Mesenchymal stem cell (in vitro differentiated cells and primary cell): Measurements from ENCODE around the gene SELENOK.

Experiments
- DNase-seq: peaks from one replicate; pipeline ENCODE4 v3.0.0-alpha.2; 2013
- H2AFZ ChIP-seq: one replicate; pipeline ENCODE4 v1.6.1; 2013; ENCODE audit warnings: low read depth, mild to moderate bottlenecking, control low read depth, inconsistent platforms, low read length, moderate library complexity
- H2AK5ac ChIP-seq: 2 replicates; pipeline ENCODE4 v1.6.1; 2013; ENCODE audit warnings: low read length, moderate library complexity, mild to moderate bottlenecking, inconsistent platforms; ENCODE audit not compliant: severe bottlenecking
- H2BK120ac ChIP-seq: one replicate; pipeline ENCODE4 v1.6.1; 2013; ENCODE audit warnings: low read depth, mild to moderate bottlenecking, inconsistent platforms, low read length, moderate library complexity
- H2BK12ac ChIP-seq, 2 experiments: one replicate each; pipeline ENCODE4 v1.6.1; 2013; ENCODE audit warnings: inconsistent platforms in 2 of 2, low read length in 2 of 2, mild to moderate bottlenecking in 2 of 2, moderate library complexity in 2 of 2, control low read depth in 1 of 2
- H2BK15ac ChIP-seq: one replicate; pipeline ENCODE4 v1.6.1; 2013; ENCODE audit warnings: mild to moderate bottlenecking, low read depth, inconsistent platforms; ENCODE audit not compliant: poor library complexity, severe bottlenecking
- H2BK5ac ChIP-seq: 2 replicates; pipeline ENCODE4 v1.6.1; 2013; ENCODE audit warnings: low read depth, mild to moderate bottlenecking, low read length, control low read depth, inconsistent platforms; ENCODE audit not compliant: poor library complexity, severe bottlenecking
- H3K14ac ChIP-seq, 2 experiments: one replicate each; pipeline ENCODE4 v1.6.1; 2013; ENCODE audit warnings: inconsistent platforms in 2 of 2, low read length in 2 of 2, control low read depth in 1 of 2, mild to moderate bottlenecking in 1 of 2, moderate library complexity in 1 of 2
- H3K18ac ChIP-seq, 2 experiments: one replicate each; pipeline ENCODE4 v1.6.1; 2013; ENCODE audit warnings: inconsistent platforms in 2 of 2, low read length in 2 of 2, control low read depth in 1 of 2, low read depth in 1 of 2, mild to moderate bottlenecking in 1 of 2
- H3K23ac ChIP-seq, 2 experiments: one replicate each; pipeline ENCODE4 v1.6.1; 2013; ENCODE audit warnings: inconsistent platforms in 2 of 2, low read length in 2 of 2, mild to moderate bottlenecking in 2 of 2, moderate library complexity in 2 of 2, control low read depth in 1 of 2
- H3K27ac ChIP-seq: 2 replicates; pipeline ENCODE4 v1.5.1; 2013; ENCODE audit warnings: mild to moderate bottlenecking, moderate library complexity, low read length, control low read depth, inconsistent platforms; ENCODE audit not compliant: poor library complexity, severe bottlenecking
- H3K27me3 ChIP-seq, 2 experiments: 2 replicates each; pipeline versions ENCODE4 v1.6.1 to v1.7.0; 2013; ENCODE audit warnings: low read length in 2 of 2, mild to moderate bottlenecking in 2 of 2, moderate library complexity in 2 of 2, control low read depth in 1 of 2, inconsistent platforms in 1 of 2; ENCODE audit not compliant: control insufficient read depth in 1 of 2, insufficient read depth in 1 of 2
- H3K36me3 ChIP-seq, 2 experiments: 2 replicates each; pipeline versions ENCODE4 v1.6.1 to v1.7.0; 2013; ENCODE audit warnings: low read length in 2 of 2, control low read depth in 1 of 2, inconsistent platforms in 1 of 2, low read depth in 1 of 2, mild to moderate bottlenecking in 1 of 2; ENCODE audit not compliant: insufficient read depth in 2 of 2, control insufficient read depth in 1 of 2
- H3K4ac ChIP-seq, 2 experiments: one replicate each; pipeline ENCODE4 v1.6.1; 2013; ENCODE audit warnings: inconsistent platforms in 2 of 2, low read length in 2 of 2, mild to moderate bottlenecking in 2 of 2, moderate library complexity in 2 of 2, control low read depth in 1 of 2, low read depth in 1 of 2
- H3K4me1 ChIP-seq: 2 replicates; pipeline ENCODE4 v1.6.1; 2013; ENCODE audit warnings: low read depth, low read length, control low read depth; ENCODE audit not compliant: control insufficient read depth, insufficient read depth
- H3K4me2 ChIP-seq: 2 replicates; pipeline ENCODE4 v1.6.1; 2013; ENCODE audit warnings: low read length, mild to moderate bottlenecking, inconsistent platforms; ENCODE audit not compliant: poor library complexity, severe bottlenecking
- H3K4me3 ChIP-seq, 2 experiments: 2 replicates each; pipeline versions ENCODE4 v1.5.1 to v1.7.0; 2013; ENCODE audit warnings: low read length in 2 of 2, mild to moderate bottlenecking in 2 of 2, control low read depth in 1 of 2, low read depth in 1 of 2; ENCODE audit not compliant: insufficient read depth in 1 of 2
- H3K79me1 ChIP-seq: replicated peaks from 2 replicates; pipeline ENCODE4 v1.6.1; 2013; ENCODE audit warnings: mild to moderate bottlenecking, control low read depth, low read length, inconsistent platforms; ENCODE audit not compliant: poor library complexity, severe bottlenecking
- H3K9ac ChIP-seq: 2 replicates; pipeline ENCODE4 v1.7.0; 2013; ENCODE audit warnings: mild to moderate bottlenecking, low read length, moderate library complexity
- H3K9me3 ChIP-seq: 2 replicates; pipeline ENCODE4 v1.7.0; 2013; ENCODE audit warnings: mild to moderate bottlenecking, low read length; ENCODE audit not compliant: control insufficient read depth
- H4K8ac ChIP-seq: one replicate; pipeline ENCODE4 v1.6.1; 2013; ENCODE audit warnings: inconsistent platforms, mild to moderate bottlenecking, low read length, moderate library complexity
- H4K91ac ChIP-seq: one replicate; pipeline ENCODE4 v1.6.1; 2013; ENCODE audit warnings: mild to moderate bottlenecking, low read length, inconsistent platforms
- WGBS: methylation state at CpG from one replicate; pipeline ENCODE4 v1.1.7; 2013; ENCODE audit warnings: mixed read lengths; 5-methylcytosine and 5-hydroxymethylcytosine counted together

SELENOK gene

DNA sequence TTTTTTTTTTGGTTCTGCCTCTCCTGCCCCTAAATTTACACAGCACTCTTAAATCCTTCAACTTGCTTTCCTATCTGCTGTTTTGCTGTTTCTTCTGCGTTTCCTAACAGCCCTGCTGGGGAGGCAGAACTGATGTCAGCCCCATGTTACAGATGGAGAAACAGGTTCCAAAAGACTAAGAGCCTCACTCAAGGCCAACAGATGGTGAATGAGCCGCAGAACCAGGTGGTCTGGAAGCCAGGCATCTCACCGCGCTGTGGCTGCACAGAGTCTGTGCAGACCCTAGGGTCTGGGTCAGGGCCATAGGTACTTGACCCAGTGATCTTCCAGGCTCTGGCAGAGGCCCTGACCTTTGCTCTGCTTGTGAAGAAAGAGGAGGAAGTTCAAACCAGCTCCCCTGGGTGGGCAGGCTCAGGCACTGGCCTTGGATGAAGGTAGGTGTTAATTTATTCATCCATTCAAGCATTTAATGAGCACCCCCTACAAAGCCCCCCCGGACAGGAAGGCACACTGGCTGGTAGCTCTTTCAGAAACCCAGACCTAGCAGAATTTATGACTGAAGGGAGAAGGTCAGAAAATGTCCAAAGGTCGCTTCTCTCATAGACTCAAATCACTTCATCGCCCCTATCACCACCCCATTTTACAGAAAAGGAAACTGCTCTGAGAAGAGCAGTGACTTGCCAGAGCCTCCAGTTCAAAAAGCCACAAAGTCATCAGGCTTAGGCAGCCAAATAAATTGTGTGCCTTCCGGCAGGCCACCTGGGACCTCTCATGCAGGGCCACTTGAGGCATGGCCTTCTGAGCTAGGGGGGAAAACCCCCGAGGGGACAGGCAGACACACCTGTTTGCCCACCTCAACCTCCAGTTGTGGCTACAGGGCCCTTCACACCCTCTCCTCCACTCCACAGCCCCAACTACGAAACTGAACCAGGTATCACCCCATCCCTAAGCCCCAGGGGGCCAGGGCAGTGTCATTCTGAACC is 48.2 kb downstream of the SELENOK start:
- Histone ChIP-seq H3K4me1 (peaks cover 14% of the 10 kb centered on the region), H3K9me3 (no peaks in the 10 kb centered on the region), H3K4me2 (no peak overlapping the region), H3K4ac (no peak overlapping the region), H3K27me3 (peaks cover 17 to 25% of the 10 kb centered on the region in 2 experiments), H3K4me3 (no peak overlapping the region), H2BK15ac (no peak overlapping the region), H3K36me3 (no peaks in the 10 kb centered on the region), H3K23ac (no peak overlapping the region), H2BK120ac (no peak overlapping the region), H4K8ac (no peak overlapping the region), H3K27ac (no peak overlapping the region), H3K79me1 (no peaks in the 10 kb centered on the region), H2AFZ (no peak overlapping the region), H3K14ac (no peak overlapping the region), H4K91ac (no peak overlapping the region), H2AK5ac (no peak overlapping the region), H2BK5ac (no peak overlapping the region), H3K9ac (no peak overlapping the region), H3K18ac (no peak overlapping the region), H2BK12ac (no peak overlapping the region)
- 72% methylated on average over 10 of the region's 10 CpGs for WGBS
- no peak for DNase-seq

DNA sequence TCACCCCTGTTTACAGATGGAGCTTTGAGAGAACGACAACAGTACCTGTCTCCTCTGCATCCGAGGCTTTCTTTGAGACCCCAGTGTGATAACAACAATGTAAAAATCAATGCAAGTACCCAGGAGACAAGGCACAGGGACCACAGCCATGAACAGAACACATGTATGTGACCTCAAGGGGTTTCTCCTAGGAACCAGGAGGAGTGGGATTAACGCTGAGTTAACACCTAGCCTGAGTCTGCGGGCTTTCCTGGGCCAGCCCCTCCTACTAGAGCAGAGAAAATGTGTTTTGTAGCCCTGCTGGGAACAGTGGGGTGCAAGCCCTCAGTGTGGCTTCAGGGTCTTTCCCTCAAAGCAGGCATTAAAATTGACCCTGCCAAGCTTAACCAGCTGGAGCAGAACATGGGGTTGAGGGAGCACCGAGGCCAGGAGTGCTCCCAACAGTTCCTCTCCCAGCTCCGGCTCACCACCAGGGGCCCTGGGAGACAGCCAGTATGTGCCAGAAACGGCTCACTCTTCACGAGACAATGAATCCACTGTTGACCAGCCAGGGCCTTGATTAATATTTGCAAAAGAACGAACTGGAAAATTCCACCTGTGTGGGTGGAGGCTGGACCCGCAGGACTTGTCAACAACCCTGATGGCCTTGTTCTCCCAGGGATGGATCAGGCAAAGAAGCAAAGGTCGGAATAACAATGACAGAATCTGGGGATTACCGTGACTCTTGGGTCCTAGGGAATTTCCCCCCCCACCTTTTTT is 49.0 kb downstream of the SELENOK start:
- Histone ChIP-seq H2BK5ac (no peak overlapping the region), H3K4me2 (no peak overlapping the region)
- WGBS = 66% methylated on average over 11 of the region's 12 CpGs

DNA sequence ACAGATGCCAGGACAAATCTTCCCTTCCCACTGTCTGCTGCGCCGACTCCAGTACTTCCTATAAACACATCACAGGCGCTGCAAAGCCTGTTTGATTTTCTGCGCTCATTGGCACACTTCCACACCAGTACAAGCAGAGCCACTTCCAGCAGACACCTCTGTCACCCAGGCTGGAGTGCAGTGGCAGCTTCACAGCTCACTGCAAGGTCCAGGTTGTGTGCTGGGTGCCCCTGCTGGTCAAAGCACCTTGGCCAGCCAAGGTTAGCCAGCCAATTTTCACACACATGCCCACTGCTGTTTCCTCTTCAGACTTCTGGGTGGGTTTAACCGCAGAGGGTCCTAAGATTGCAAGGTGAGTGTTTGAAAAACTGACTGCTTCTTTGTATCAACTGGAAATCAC is 50.4 kb downstream of the SELENOK start:
- WGBS = 94% methylated on average over 4 of the region's 5 CpGs
- H3K18ac ChIP-seq = no peak overlapping the region
- H2AK5ac ChIP-seq = no peak overlapping the region
- H4K91ac ChIP-seq = no peak overlapping the region
- no peak overlapping the region for H3K4ac ChIP-seq
- no peak overlapping the region for H3K9ac ChIP-seq
- no peak overlapping the region for H3K27ac ChIP-seq
- no peak overlapping the region for H2BK120ac ChIP-seq
- no peak overlapping the region for H3K4me2 ChIP-seq
- peak overlapping the region in 1 of 2 experiments; percentile 36 for H3K23ac ChIP-seq
- peaks cover 0 to 8% of the 10 kb centered on the region in 2 experiments for H3K27me3 ChIP-seq
- no peak overlapping the region for H2BK12ac ChIP-seq
- H2BK15ac ChIP-seq = no peak overlapping the region
- no peaks in the 10 kb centered on the region for H3K9me3 ChIP-seq
- H2BK5ac ChIP-seq = no peak overlapping the region
- no peak overlapping the region for H3K14ac ChIP-seq
- H3K4me1 ChIP-seq = peaks cover 9% of the 10 kb centered on the region
- H3K79me1 ChIP-seq = no peaks in the 10 kb centered on the region
- H4K8ac ChIP-seq = no peak overlapping the region
- H3K36me3 ChIP-seq = no peaks in the 10 kb centered on the region
- no peak overlapping the region for H2AFZ ChIP-seq
- H3K4me3 ChIP-seq = no peak overlapping the region
- DNase-seq = no peak

More for the DNA sequence above, 49.0 kb downstream of the SELENOK start:
- Histone ChIP-seq H3K23ac (no peak overlapping the region), H4K8ac (no peak overlapping the region), H2BK120ac (no peak overlapping the region), H3K14ac (no peak overlapping the region), H4K91ac (no peak overlapping the region), H3K4me3 (no peak overlapping the region), H3K36me3 (no peaks in the 10 kb centered on the region), H3K4me1 (peaks cover 14% of the 10 kb centered on the region), H2BK12ac (no peak overlapping the region), H3K79me1 (no peaks in the 10 kb centered on the region), H3K9me3 (no peaks in the 10 kb centered on the region), H2AK5ac (no peak overlapping the region), H3K18ac (no peak overlapping the region), H3K4ac (no peak overlapping the region), H2AFZ (no peak overlapping the region), H3K27ac (no peak overlapping the region), H3K9ac (no peak overlapping the region), H2BK15ac (no peak overlapping the region), H3K27me3 (peaks cover 10 to 17% of the 10 kb centered on the region in 2 experiments)
- no peak for DNase-seq

DNA sequence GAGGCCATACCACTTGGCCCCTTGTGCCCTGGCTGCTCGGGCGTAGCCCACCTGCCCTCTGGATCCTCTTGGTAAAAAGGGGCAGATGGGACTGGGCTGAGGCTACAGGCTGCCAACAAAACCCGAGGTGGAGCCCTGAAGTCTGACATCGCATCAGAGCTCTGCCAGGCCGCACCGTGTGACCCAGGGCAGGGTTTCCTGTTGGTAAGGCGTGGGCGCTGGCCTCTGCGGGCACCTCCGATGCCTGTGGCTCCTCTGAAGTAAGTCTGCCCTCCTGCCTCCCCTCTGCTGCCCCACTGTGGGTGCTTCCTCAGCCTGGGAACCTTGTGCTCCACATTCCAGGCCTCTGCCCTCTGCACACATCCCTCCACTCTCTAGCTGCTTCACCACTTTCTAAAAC is 54.3 kb downstream of the SELENOK start:
- Histone ChIP-seq H2BK120ac (no peak overlapping the region), H3K4me2 (no peak overlapping the region), H2BK12ac (no peak overlapping the region), H4K8ac (no peak overlapping the region), H3K14ac (no peak overlapping the region), H3K9me3 (no peaks in the 10 kb centered on the region), H3K79me1 (no peaks in the 10 kb centered on the region), H3K4me1 (no peaks in the 10 kb centered on the region), H3K9ac (no peak overlapping the region), H3K27ac (no peak overlapping the region), H3K4ac (no peak overlapping the region), H2BK15ac (no peak overlapping the region), H4K91ac (no peak overlapping the region), H3K4me3 (no peak overlapping the region), H2AK5ac (no peak overlapping the region), H3K36me3 (no peaks in the 10 kb centered on the region), H3K27me3 (no peaks in the 10 kb centered on the region), H2AFZ (no peak overlapping the region), H2BK5ac (no peak overlapping the region), H3K23ac (no peak overlapping the region), H3K18ac (no peak overlapping the region)
- no peak for DNase-seq
- WGBS = 85% methylated on average over 10 of the region's 10 CpGs
